Activated T-cell treated with anti-CD3 and anti-CD28 coated beads, Interleukin-2, amount 50 U/mL, for 48 hours (primary cell): ENCODE data around the gene ANKS6.

Source experiments
- DNase-seq, 2 experiments: peaks; one replicate each; pipeline ENCODE4 v3.0.0-alpha.2; 2020

Gene ANKS6

DNA sequence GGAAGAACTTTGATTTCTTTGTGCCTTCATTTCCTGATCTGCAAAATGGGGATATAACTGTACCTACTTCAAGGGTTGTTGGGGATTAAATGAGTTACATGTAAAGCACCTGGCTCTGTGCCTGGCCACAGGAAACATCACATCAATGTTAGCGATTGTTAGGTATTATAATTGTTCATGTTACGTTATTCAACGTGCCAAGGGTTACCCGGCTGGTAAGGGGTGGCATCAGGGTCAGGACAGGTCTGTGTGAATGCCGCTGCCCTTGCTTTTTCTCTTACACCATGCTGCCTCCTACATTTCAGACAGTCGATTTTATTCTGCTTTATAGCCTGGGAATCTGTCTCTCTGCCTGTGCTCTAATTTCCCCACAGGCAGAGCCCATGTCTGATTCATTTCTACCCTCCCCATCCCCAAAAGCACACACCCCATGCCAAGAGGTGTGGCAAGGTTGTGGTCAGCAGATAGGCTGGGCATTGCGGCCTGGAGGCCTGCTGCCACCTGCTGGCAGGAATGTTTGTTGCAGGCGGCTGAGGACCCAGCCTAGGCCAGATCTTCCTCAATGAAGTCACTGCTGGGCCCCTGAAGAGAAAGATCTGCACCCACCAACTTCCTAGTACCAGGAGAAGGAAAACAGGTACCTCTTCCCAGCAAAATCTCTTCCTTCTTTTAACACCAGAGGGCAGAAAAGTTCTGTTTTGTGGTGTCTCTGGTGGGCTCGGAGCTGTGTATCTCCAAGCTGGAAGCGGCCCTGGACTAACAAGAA lies 5.3 kb downstream of the ANKS6 start:
- peak; percentile 76 to 82 for DNase-seq

DNA sequence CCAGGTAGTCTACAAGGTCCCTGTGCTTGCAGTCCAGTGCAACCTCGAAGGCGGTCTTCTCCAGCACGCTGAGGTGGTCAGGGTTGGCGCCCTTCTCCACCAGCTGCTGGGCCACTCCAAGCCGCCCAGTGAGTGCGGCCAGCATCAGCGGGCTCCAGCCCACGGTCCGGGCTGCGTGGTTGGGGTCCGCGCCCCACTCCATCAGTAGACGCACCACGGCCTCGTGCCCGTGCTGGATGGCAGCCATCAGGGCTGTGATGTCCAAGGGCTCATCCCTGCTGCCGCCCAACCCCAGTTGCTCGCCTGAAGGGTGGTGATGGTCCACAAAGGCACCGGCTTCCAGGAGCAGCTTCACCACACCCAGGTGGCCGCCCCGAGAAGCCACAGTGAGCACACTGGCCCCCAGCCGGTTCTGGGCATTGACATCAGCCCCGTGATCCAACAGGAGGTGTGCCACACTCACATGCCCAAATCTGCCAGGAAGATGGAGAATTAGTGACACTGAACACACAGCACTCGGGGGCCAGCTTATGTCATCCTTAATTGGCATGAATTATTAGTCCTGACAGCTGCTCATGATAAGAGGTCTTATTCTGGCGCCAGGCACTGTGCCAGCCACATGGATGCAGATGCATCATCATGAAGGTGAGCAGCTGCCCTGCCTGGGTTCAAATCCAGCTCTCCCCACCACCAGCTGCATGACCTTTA lies 6.1 kb downstream of the ANKS6 start:
- no peak for DNase-seq

DNA sequence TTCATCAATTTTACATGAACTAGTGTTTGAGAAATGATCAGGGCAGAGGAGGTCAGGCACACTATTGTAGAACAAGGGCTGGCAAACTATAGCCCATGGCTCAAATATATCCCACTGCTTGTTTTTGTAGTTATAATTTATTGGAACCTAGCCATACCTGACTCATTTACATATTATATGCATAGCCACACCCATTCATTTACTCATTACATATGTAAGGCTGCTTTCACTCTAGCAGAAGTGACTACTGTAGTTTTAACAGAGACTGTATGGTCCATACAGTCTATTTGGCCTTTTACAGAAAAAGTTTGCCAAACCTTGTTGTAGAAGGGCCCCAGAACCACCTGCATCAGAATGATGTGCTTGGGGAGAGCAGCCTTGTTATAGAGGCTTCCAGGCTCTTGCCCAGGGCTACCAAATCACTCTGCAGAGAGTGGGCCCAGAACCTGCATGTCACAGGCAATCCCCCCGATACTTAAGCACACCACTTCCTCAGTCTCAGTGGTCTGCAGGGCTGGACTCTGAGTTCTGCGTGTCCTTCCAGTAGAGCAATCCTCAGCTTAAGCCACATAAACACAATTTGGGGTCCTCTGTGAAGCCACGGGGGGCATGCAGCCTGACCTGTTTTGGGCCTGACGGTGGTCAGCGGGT lies 6.7 kb downstream of the ANKS6 start:
- DNase-seq, result no peak

DNA sequence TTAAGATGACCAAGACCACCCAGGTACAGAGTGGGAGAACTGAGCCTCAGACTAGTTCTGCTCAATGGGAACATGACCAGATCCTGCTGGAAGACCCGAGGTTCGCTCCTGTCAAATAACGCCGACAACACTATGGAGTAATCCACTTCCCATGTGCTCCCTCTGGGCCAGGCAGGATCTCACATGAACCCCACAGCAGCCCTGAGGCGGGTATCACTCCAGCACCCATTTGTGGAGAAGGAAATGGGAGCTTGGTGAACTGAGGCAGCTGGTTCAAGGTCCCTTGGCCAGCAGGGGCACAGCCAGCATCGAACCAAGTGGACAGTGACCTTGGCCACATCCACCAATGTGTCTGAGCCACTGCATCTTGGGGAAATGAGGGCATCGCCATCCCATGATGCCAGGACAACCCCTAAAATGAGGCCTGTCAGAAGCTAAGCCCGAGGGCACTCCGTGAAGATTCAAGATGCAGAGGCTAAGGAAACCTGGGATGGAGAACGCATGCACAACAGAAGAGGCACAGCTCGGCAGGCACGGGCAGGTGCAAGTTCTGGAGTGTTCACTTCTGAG lies 8.5 kb downstream of the ANKS6 start:
- peak in 1 of 2 experiments; percentile 8 for DNase-seq

DNA sequence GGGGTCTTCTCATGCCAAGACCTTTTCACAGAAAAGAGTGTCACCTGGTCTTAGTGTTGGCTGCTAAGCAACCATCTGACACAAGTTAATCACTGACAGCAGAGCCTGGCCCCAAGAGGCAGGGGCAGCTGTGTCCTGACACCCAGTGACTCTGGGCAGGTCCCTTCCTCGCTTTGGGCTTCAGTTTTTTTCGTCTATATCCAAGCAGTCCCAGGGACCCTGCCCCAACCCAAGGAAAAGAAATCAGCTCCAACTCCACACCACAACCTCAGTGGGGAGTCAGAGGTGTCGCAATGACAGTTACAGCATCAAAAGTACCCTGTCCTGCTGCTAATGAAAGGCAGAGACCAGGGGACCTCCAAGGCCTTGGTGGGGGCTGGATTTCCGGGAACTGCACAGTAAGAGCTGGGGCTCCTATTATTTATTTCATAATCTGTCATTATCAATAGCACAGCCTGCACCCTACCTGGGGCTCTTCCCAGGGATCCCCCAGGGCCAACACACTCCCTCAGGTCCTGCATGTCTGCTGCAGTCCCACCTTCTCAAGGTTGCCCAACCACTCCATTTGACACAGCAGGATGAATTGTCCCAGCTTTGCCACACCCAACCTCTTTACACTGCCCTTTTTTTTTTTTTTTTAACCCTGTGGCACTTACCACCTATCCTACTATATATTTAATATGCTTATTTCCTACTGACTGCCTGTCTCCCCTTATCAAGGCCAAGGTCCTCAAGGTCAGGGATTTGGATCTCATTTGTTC lies 9.4 kb downstream of the ANKS6 start:
- DNase-seq, result no peak

DNA sequence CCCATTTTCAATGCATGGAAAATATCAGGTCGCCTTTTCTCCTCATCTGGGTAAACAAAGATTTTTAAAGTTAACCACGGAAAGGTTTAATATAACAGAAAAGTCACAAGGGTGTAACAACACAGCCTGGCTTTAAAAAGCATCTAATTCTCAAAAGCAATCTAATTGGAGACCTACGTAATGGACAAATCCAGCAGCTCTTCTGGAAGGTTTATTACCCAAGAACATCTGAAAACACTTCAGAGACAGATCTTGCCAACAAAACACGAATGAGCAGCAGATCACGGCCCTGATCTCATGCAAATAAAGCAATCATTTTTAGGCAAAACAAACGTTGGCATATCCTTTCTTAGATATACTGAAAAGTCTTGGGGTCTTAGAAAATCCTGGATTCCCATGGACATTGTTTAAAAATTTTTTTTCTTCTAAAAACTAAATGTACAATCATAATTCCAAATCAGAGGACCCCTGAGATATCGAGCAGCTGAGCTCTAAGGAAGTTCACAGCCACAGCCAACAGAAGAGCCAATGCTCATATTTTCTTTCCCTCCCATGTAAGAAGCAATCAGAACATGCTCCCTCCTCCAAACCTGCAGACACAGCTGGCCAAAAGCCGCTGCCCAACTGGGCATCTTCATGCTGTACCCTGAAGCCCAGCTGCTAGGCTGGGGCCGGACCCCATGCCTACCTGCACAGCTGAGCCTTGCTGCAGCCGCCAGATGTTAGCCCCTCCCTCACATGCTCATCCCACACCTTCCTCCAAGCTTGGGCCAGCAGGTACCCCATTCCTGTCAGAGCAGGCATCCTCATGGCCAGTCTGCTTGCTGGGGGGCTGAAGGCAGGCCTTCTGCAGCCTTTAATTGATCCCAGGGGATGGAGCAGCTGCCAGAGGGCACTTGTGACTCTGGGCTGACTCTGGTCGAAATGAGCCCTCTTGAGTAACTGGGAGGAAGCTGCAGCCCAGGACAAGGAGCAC lies 11.2 kb downstream of the ANKS6 start:
- DNase-seq, result peak in 1 of 2 experiments; percentile 4

DNA sequence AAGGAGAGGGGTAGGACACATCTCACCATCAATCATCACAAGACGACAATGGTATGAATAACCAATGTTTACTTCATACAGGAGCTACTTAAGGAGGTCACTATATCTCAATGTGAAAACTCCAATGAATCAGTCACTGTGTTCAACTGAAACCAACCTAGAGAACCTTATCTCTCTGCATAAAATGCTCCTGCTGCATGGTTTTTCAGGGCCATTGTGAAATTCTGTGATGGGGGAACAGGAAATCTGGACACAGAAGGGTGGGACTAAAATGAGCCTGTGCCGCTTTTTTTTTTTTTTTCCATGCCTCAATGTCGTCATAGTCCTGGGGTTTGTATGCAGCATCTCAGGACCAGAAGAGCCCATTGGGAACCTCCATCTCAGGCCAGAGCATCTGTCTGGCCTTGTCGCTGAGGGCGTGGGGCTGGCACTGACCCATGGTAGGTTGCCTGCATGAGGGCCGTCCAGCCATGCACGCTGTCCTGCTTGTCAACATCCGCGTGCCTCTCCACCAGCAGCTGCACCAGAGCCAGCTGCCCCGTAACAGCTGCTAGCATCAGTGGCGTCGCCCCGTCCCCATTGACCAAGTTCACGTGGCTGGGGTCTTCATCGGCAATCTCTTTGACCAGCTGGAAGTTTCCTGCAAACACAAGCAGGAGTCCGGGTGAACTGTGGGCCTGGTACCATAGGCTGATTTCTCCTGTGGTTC lies 12.7 kb downstream of the ANKS6 start:
- DNase-seq, result no peak

DNA sequence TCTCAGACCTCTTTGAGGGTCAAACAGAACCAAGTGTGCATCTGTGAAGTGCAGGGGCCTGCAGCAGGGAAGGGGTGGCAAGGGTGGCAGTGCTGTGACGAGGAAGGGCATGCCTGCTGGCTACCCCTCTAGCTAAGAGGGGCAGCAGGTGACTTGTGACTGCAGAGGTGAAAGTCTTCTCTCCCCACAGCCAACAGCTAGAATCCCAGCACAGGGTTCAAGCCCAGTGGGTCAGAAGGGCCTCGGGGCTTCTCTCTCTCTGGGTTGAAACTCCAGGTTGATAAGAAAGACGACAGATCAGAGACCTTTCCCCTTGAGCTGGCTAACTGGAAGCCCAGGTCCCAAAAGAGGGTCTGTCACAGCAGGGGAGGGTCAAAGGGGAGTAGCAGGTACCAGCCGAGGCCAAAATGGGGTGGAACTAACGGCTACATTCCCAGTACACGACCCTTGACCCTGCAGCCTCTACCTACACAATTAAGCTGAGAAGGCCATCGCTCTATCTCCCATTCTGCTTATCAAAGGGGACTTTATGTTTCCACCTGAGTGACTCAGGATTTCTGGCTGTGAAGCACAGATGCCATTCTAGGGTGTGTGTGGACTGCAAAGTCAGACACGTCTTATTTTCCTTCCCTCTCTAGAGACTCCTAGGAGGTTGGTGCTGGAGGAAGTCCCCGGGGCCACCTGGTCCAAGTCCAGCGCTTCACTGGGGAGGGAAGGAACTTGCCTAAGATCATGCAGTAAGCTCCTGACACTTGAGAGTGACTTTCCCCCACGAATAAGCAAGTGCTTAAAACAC lies 14.6 kb downstream of the ANKS6 start:
- no peak for DNase-seq

DNA sequence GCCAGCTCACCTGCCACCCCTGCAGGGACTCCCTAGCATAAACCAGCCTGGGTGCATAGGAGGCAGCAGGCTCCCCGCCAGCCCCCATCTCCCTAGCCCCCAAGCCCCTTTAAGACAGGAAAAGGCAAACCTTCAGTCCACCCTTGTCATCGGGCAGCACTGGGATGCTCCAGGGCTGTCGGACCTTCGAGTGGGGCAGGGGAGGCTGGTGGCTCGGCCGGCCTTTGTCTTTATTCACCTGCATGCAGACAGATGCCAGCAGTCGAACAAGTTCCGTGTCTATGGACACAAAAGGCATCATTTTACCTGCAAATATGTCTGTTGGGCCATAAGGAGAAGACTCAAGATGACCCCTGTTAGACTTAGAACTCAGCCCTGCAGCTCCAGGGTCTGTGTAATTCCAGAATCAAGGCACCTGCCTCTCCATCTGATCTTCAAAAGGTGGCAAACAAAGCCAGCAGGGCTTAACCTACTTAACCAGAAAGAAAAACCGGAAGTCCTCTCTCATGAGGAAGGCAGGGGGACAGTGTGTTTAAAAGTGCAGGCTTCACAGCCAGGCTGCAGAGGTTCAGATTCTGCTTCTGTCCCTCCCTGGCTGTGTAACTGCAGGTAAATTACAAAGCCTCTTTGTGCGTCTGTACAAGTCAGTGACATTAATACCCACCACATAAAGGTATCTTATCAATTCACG lies 16.2 kb downstream of the ANKS6 start:
- no peak for DNase-seq

DNA sequence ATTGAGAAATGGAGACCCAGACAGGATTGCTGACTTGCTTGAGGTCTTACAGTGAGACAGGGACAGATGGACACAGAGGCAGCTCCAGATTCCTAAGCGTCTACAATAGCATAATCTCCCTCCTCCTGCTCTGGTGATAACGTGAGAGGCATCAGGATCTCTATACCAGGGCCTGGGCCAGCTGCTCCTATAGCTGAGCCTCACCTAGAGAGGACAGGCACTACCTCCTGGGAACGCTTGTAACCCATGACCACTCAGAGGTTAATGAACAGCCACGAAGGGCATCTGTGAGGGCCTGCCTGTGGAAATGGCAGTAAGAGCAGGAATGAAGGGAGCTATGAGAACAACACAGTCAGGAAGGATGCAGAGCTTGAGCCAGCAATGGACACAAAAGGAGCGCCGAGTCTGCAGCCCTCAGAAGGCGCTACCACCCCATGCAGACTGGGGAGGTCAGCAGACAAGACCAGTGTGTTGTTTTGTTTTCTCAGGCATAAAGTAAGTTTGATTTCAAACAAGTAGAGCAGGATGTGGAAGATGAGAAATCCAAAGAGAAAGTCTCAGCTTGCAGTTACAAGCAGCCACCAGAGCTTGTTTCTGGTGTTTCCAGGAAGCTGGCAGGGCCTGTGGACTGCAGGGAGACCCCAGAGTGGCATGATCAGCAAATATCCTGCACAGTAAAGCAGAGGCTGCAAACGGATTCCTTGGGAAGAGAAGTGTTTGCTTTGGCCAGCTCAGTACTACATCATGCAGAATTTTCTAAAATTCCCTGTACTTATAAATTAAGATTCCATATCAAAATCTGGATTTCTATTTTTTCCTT lies 17.4 kb downstream of the ANKS6 start:
- no peak for DNase-seq

DNA sequence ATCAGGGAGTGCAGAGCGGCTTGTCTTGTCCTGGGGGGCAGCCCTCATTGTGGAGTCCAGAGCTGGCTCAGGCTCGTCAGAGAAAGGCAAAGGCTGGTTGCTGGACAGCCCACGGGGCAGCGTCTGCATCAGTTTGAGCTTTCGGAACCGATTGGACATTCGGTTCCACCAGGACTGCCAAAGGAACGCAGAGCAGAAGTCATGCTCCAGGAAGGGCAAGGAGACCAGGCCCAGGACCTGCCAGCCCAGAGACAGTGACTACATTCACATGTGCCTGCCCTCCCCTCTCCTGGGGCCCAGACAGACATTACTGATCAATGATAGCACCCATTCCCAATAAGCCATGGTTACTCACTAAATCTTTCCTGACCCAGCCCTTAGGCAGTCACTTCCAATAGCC lies 18.1 kb downstream of the ANKS6 start:
- DNase-seq, result no peak

DNA sequence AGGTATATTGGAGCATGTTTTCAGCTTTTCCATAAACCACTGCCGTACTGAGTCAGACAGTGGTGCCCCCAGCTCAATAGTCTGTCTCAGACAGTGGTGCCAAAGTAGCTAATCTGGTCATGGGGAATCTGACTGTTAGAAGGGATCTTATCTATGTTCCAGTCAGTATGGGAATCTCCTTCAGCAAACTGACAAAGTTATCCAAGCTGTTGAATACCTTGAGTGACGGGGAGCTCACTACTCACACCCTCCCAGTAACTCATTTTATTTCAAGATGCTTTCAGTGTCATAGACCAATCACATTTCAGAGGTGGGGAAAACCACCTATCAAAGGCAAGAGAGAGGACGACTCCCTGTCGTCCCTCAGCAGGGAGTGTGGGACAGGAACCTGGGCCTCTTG lies 18.7 kb downstream of the ANKS6 start:
- no peak for DNase-seq

DNA sequence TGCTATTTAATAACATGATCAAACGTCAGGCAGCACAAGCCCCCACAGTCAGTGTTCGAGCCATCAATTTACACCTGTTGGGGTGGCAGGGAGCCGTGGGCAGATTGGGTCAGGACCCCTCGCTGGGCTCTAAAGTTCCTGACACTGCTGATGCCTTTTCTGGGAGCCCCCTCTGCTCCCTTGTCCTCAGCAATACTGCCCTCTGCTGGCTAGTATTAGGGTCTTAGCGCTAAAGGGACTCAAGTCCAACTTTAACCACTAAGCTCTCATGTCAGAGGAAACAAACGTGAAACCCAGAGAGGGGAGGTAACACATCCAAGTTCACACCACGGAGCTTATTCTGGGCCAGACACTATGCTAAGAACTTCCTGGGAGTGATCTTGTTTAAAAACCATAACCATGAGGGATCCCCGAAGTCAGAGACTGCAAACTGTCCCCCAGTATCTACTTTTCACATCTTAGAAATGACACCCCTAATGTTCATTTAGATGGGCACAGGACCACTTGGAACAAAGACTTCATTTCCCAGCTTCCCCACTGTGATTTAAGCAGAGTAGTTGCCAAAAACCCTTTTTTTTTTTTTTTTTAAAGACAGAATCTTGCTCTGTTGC lies 20.4 kb downstream of the ANKS6 start:
- peak; percentile 38 to 42 for DNase-seq

DNA sequence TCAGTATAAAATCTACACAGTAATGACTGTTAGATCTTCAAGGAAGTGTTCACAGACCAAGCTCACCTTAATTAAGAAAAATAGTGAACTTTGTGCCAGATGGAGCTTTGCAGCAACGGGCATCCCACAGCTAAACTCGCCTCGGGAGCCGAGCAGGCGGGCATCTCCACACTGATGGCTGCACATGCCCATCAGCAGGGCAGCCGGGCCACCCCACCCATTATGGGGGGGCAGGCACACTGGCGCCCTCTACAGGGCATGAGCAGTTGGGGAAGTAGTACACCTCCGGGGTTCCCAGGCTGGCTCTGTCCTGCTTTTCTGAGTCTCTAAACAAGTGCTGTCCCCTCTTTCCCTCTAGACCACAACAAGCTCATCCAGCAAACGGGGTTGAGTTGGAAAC lies 21.6 kb downstream of the ANKS6 start:
- peak; percentile 41 to 56 for DNase-seq

DNA sequence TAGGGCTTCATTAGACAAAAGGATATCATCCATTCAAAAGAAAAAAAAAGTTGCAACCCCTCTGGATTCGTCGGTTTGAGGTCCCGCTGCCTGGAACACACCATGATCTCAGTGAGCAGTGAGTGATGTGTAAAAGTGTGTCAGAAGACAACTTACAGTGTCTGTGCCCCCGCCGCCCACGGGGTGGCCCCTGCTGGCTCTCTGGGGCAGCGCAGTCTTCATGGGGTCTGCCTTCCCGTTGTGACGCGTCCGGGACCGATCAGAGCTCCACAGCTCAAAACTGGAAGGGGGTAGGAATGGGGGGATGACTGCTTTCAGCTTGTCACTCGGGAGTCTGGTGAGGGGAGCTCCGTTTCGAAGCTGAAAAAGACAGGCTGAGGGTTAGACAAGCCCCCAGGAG lies 22.6 kb downstream of the ANKS6 start:
- DNase-seq, result no peak

DNA sequence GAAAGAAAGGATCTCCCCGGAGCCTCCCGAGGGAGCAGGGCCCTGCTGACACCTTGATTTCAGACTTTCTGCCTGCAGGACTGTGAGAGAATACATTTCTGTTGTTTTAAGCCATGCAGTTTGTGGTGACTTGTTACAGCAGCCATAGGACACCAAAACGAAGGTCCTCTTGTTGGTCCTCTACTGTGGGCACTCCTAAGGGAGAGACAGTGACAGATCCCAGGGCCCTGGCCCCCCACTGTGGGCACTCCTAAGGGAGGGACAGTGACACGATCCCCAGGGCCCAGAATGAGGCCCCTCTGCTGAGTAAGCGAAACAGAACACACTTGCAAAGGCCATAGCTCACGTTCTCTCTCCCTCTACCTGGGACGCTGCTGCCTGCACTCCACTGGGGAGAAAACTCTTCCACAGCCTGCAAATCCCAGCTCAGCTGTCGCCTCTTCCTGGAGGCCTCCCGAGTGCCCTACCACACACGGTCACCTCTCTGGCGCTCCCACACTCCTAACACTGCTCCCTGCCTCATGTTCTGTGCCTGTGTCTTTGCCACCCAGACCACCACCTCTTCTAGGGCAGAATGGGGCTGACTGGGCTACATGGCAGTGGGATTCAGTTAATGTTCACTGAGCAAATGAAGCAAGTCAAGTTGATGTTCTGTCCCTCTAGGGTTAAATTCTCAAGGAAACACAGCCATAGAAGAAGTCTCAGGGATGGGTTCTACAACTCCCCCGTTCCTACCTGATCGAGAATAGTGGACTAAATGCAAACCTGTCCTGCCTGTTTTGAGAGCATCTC lies 23.8 kb downstream of the ANKS6 start:
- no peak for DNase-seq

DNA sequence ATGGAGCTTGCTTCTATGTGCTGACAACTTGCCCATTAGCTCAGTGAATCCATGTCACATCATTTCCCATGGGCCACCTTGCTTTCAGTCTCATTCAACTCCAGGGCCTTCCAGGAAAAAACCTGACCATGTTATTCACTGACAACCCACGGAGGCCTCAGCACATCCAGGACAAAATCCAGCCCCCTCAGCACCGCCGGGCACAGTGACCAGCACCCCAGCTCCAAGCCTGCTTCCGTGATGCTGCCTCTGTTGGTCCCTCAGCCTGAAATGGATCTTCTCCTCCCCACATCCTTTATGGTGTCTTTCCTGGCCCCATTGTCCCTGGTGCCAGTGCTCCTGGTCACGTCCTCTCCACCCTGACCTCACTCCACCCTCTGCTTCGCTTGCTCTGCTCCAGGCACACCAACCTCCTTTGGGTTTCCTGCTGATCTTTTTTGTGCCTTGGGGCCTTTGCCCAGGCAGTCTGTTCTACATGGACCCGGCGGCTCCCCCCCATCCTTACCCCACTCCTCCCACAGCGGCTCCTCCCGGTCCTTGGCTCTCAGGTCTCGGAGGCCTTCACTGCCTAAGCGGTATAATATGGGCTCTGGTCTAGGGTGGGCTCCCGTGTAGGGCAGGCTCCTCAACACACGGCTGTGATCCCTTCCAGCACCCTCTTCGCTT lies 25.0 kb downstream of the ANKS6 start:
- no peak for DNase-seq
